Liver (tissue), 9 donors: ENCODE measurements around the gene TRMT1. TPM values are rescaled to one million over a fixed set of nuclear protein-coding genes. Genes with fewer than 3 reads are reported as not detected.

ENCODE experiments used
- DNase-seq: peaks from one replicate; pipeline ENCODE4 v3.0.0-alpha.2; 2017; ENCODE audit warnings: low spot score
- H3K27ac ChIP-seq, 2 donors: one replicate each; pipeline ENCODE4 v1.7.0; 2013; ENCODE audit warnings: inconsistent platforms in 2 of 2, low read length in 2 of 2, control low read depth in 1 of 2, low read depth in 1 of 2, mild to moderate bottlenecking in 1 of 2
- H3K27me3 ChIP-seq, 4 donors: one replicate each; pipeline versions ENCODE4 v1.6.1 to v1.7.0; 2013; ENCODE audit warnings: low read length in 3 of 4, inconsistent platforms in 1 of 4, mild to moderate bottlenecking in 1 of 4, moderate library complexity in 1 of 4; ENCODE audit not compliant: control insufficient read depth in 4 of 4, insufficient read depth in 4 of 4
- H3K36me3 ChIP-seq, 4 donors: one replicate each; pipeline versions ENCODE4 v1.6.1 to v1.7.0; 2013; ENCODE audit warnings: low read length in 3 of 4, mild to moderate bottlenecking in 3 of 4, low read depth in 1 of 4, moderate library complexity in 1 of 4; ENCODE audit not compliant: control insufficient read depth in 4 of 4, insufficient read depth in 3 of 4
- H3K4me1 ChIP-seq, 4 donors: one replicate each; pipeline versions ENCODE4 v1.6.1 to v1.7.0; 2013; ENCODE audit warnings: low read length in 3 of 4, mild to moderate bottlenecking in 3 of 4, moderate library complexity in 1 of 4; ENCODE audit not compliant: control insufficient read depth in 4 of 4, insufficient read depth in 4 of 4
- H3K4me3 ChIP-seq, 3 donors: one replicate each; pipeline versions ENCODE4 v1.6.1 to v1.7.0; 2013; ENCODE audit warnings: low read length in 3 of 3, control low read depth in 1 of 3, low read depth in 1 of 3, mild to moderate bottlenecking in 1 of 3
- H3K9ac ChIP-seq, 2 donors: one replicate each; pipeline ENCODE4 v1.7.0; 2013; ENCODE audit warnings: low read length in 2 of 2, mild to moderate bottlenecking in 2 of 2, moderate library complexity in 2 of 2, control low read depth in 1 of 2, low read depth in 1 of 2
- H3K9me3 ChIP-seq, 4 donors: one replicate each; pipeline versions ENCODE4 v1.6.1 to v1.7.0; 2013; ENCODE audit warnings: low read length in 3 of 4; ENCODE audit not compliant: control insufficient read depth in 4 of 4
- CTCF ChIP-seq: fragments of 150-350 bp; IDR thresholded peaks from 2 replicates; pipeline ENCODE4 v1.5.1; 2017; ENCODE audit warnings: improper control_type of control experiment, low read depth, low read length; ENCODE audit not compliant: missing input control
- EGR1 ChIP-seq, 2 donors: IDR thresholded peaks; 2 replicates each; pipeline ENCODE4 v1.6.1; 2016 to 2018; ENCODE audit warnings: antibody characterized with exemption in 2 of 2, low read depth in 2 of 2
- FOXA1 ChIP-seq: IDR thresholded peaks from 2 replicates; pipeline ENCODE4 v1.6.1; 2016; ENCODE audit warnings: antibody characterized with exemption
- FOXA2 ChIP-seq: IDR thresholded peaks from 2 replicates; pipeline ENCODE4 v1.6.1; 2016; ENCODE audit warnings: antibody characterized with exemption
- HNF4A ChIP-seq, 2 donors: conservative IDR thresholded peaks; 2 replicates each; pipeline ENCODE4 v1.6.1; 2016; ENCODE audit warnings: antibody characterized with exemption in 2 of 2, mild to moderate bottlenecking in 2 of 2
- HNF4G ChIP-seq: IDR thresholded peaks from 2 replicates; pipeline ENCODE4 v1.6.1; 2016; ENCODE audit warnings: antibody characterized with exemption
- JUND ChIP-seq, 2 donors: IDR thresholded peaks; 2 replicates each; pipeline ENCODE4 v1.6.1; 2016; ENCODE audit warnings: antibody characterized with exemption in 2 of 2
- NR2F2 ChIP-seq: IDR thresholded peaks from 2 replicates; pipeline ENCODE4 v1.6.1; 2016; ENCODE audit warnings: antibody characterized with exemption
- RAD21 ChIP-seq, 2 donors: IDR thresholded peaks; 2 replicates each; pipeline ENCODE4 v1.6.1; 2016; ENCODE audit warnings: antibody characterized with exemption in 2 of 2, mild to moderate bottlenecking in 2 of 2
- YY1 ChIP-seq: IDR thresholded peaks from 2 replicates; pipeline ENCODE4 v1.6.1; 2016; ENCODE audit warnings: antibody characterized with exemption, mild to moderate bottlenecking
- ZBTB33 ChIP-seq: IDR thresholded peaks from 2 replicates; pipeline ENCODE4 v1.6.1; 2016; ENCODE audit warnings: antibody characterized with exemption
- WGBS: extraction: QIAGEN DNeasy Blood & Tissue Kit; methylation state at CpG from one replicate; pipeline ENCODE4 v1.1.7; 2013; 5-methylcytosine and 5-hydroxymethylcytosine counted together
- polyA plus RNA-seq, 2 donors: library from polyadenylated mRNA; stranded (reverse) in 1 of 2; unstranded in 1 of 2; fragments of 200-250 nt in 1 of 2; fragments of >200 nt in 1 of 2; fragmentation: Nextera tagmentation in 1 of 2; extraction: Ambion mirVana in 1 of 2; gene quantifications; one replicate each; pipeline versions ENCODE4 v1.2.1 to v1.2.3, GENCODE V29; 2013 to 2015
- total RNA-seq, 2 donors: library from RNA; depleted of rRNA; stranded (reverse); fragments of >200 nt; gene quantifications; one replicate each; pipeline ENCODE4 v1.2.3, GENCODE V29; 2014
- TF ChIP-seq, protein P1 (sequence below): IDR thresholded peaks from 2 replicates; pipeline ENCODE4 v1.6.1; 2016; ENCODE audit warnings: antibody characterized with exemption, mild to moderate bottlenecking
- TF ChIP-seq, protein P2 (sequence below): IDR thresholded peaks from 2 replicates; pipeline ENCODE4 v1.6.1; 2016; ENCODE audit warnings: antibody characterized with exemption
- TF ChIP-seq, protein P3 (sequence below): IDR thresholded peaks from 2 replicates; pipeline ENCODE4 v1.6.1; 2016; ENCODE audit warnings: antibody characterized with exemption
- donor health status: healthy.
- donor health status: healthy.
- donor health status: healthy.
- donor health status: healthy.
- donor health status: healthy.

TRMT1 gene
- total and polyA plus RNA-seq, 4 donors: 8.3 to 15.6 (median 11.7) TPM

- no peak for DNase-seq
- Histone ChIP-seq H3K9ac (peak overlapping the region; percentile 100), H3K36me3 (no peaks in the 10 kb centered on the region), H3K4me3 (peak overlapping the region; percentile 71 to 97 (median 93)), H3K27me3 (no peaks in the 10 kb centered on the region), H3K27ac (peak overlapping the region; percentile 99 to 100), H3K9me3 (no peaks in the 10 kb centered on the region), H3K4me1 (peaks cover 5 to 27% (median 21%) of the 10 kb centered on the region in 4 donors)
- TF ChIP-seq ZBTB33 (no peak), NR2F2 (no peak), EGR1 (IDR thresholded peaks at IDR 0.05; ENCODE audit: low read depth in 2 of 2) (no peak), RAD21 (IDR thresholded peaks at IDR 0.05) (no peak), JUND (IDR thresholded peaks at IDR 0.05) (no peak), CTCF (peak; percentile 3), HNF4G (no peak), HNF4A (conservative IDR thresholded peaks at IDR 0.05) (no peak)
- TF ChIP-seq, protein P1, sequence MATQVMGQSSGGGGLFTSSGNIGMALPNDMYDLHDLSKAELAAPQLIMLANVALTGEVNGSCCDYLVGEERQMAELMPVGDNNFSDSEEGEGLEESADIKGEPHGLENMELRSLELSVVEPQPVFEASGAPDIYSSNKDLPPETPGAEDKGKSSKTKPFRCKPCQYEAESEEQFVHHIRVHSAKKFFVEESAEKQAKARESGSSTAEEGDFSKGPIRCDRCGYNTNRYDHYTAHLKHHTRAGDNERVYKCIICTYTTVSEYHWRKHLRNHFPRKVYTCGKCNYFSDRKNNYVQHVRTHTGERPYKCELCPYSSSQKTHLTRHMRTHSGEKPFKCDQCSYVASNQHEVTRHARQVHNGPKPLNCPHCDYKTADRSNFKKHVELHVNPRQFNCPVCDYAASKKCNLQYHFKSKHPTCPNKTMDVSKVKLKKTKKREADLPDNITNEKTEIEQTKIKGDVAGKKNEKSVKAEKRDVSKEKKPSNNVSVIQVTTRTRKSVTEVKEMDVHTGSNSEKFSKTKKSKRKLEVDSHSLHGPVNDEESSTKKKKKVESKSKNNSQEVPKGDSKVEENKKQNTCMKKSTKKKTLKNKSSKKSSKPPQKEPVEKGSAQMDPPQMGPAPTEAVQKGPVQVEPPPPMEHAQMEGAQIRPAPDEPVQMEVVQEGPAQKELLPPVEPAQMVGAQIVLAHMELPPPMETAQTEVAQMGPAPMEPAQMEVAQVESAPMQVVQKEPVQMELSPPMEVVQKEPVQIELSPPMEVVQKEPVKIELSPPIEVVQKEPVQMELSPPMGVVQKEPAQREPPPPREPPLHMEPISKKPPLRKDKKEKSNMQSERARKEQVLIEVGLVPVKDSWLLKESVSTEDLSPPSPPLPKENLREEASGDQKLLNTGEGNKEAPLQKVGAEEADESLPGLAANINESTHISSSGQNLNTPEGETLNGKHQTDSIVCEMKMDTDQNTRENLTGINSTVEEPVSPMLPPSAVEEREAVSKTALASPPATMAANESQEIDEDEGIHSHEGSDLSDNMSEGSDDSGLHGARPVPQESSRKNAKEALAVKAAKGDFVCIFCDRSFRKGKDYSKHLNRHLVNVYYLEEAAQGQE: no peak
- TF ChIP-seq, protein P2, sequence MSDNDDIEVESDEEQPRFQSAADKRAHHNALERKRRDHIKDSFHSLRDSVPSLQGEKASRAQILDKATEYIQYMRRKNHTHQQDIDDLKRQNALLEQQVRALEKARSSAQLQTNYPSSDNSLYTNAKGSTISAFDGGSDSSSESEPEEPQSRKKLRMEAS: peak; percentile 92
- TF ChIP-seq, protein P3, sequence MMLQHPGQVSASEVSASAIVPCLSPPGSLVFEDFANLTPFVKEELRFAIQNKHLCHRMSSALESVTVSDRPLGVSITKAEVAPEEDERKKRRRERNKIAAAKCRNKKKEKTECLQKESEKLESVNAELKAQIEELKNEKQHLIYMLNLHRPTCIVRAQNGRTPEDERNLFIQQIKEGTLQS: no peak
- under 1% methylated on average over 25 of the region's 25 CpGs for WGBS
These were observed 35.9 kb upstream of the TRMT1 start for GRCh38 chr19:13152356-13152973.

- Histone ChIP-seq H3K4me3 (peak overlapping the region; percentile 75 to 97 (median 93)), H3K36me3 (no peaks in the 10 kb centered on the region), H3K4me1 (peaks cover 5 to 25% (median 19%) of the 10 kb centered on the region in 4 donors), H3K27me3 (no peaks in the 10 kb centered on the region), H3K9me3 (no peaks in the 10 kb centered on the region), H3K9ac (peak overlapping the region; percentile 100), H3K27ac (peak overlapping the region; percentile 99 to 100)
- under 1% methylated on average over 71 of the region's 71 CpGs for WGBS
- DNase-seq: peak; percentile 96
- no peak for TF ChIP-seq ZBTB33
- peak in 1 of 2 donors; percentile 30 for TF ChIP-seq HNF4A (conservative IDR thresholded peaks at IDR 0.05)
- TF ChIP-seq, protein P1: peak; percentile 90
- TF ChIP-seq, protein P3: no peak
- no peak for TF ChIP-seq NR2F2
- TF ChIP-seq RAD21 (IDR thresholded peaks at IDR 0.05): no peak
- TF ChIP-seq FOXA2: no peak
- TF ChIP-seq YY1: peak; percentile 60
- no peak for TF ChIP-seq HNF4G
- no peak for TF ChIP-seq FOXA1
- TF ChIP-seq EGR1 (IDR thresholded peaks at IDR 0.05; ENCODE audit: low read depth in 2 of 2): peak; percentile 5 to 67
These were observed 35.2 kb upstream of the TRMT1 start for GRCh38 chr19:13151605-13152355.
